ENCODE results near the gene NEK11. TPM values are rescaled to one million over a fixed set of nuclear protein-coding genes. Genes with fewer than 3 reads are reported as not detected.

The NEK11 gene
- polyA plus RNA-seq, 1 of the 3 experiments (the other 2 are of a cell fraction) = 4.7 TPM

DNA sequence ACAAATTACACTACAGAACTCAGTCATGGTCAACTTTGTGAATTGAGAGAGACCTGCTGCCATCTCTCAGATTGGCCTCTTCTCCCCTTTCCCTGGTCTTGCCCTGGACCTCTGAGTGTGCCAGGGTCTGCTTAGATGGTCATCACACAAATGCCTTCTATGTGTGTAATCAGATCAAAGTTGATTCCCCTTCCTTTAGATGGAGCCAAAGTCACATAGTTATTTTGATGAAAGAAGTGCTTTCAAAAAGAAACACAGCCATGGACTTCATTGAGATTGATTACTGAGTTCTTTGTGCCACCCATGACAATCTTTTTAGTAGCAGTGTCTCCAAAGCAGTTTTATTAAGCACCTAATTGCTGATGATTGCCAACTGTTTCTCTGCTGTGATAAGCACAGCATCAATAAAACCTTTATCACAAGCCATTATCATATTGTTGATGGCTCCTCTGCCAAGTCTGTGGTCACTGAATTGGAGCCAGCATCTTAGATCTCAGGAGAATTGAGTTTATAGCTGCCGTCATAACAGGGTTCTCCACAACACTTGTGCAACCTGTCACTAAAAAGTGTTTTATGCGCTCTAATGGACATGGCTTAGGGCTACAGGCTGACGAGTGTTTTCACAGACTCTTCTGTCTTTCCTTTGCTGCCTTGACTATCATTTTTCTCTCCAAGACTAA lies 205.2 kb downstream of the NEK11 start:
- H3K27me3 ChIP-seq (ENCODE audit: insufficient read depth) = no peaks in the 10 kb centered on the region
- TF ChIP-seq SIN3A (IDR thresholded peaks at IDR 0.05; ENCODE audit: borderline replicate concordance, low read depth, low read length) (no peak), CHD2 (IDR thresholded peaks at IDR 0.05; ENCODE audit: low read length, partially characterized antibody) (peak; percentile 59), SMC3 (IDR thresholded peaks at IDR 0.05; ENCODE audit: low read depth, low read length) (0 out of 2 replicates have a peak, but pooled peaks have one; percentile 18), FOSL2 (IDR thresholded peaks at IDR 0.05; ENCODE audit: borderline replicate concordance, low read depth) (no peak), RAD21 (IDR thresholded peaks at IDR 0.05; ENCODE audit: low read length) (peak; percentile 67), RCOR1 (IDR thresholded peaks at IDR 0.05; ENCODE audit: low read length) (peak; percentile 82), EP300 (IDR thresholded peaks at IDR 0.05; ENCODE audit: borderline replicate concordance in 1 of 2, low read depth in 1 of 2, low read length in 1 of 2) (peak in 1 of 2 experiments; percentile 81; a peak in 1 of 4 replicates), GATA2 (CRISPR knock-in tag; IDR thresholded peaks at IDR 0.05) (peak; percentile 85)
- TF ChIP-seq, protein P1, sequence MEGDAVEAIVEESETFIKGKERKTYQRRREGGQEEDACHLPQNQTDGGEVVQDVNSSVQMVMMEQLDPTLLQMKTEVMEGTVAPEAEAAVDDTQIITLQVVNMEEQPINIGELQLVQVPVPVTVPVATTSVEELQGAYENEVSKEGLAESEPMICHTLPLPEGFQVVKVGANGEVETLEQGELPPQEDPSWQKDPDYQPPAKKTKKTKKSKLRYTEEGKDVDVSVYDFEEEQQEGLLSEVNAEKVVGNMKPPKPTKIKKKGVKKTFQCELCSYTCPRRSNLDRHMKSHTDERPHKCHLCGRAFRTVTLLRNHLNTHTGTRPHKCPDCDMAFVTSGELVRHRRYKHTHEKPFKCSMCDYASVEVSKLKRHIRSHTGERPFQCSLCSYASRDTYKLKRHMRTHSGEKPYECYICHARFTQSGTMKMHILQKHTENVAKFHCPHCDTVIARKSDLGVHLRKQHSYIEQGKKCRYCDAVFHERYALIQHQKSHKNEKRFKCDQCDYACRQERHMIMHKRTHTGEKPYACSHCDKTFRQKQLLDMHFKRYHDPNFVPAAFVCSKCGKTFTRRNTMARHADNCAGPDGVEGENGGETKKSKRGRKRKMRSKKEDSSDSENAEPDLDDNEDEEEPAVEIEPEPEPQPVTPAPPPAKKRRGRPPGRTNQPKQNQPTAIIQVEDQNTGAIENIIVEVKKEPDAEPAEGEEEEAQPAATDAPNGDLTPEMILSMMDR (IDR thresholded peaks at IDR 0.05) = peak; percentile 14; the same call in 1 of the 2 replicates
- TF ChIP-seq, protein P2, sequence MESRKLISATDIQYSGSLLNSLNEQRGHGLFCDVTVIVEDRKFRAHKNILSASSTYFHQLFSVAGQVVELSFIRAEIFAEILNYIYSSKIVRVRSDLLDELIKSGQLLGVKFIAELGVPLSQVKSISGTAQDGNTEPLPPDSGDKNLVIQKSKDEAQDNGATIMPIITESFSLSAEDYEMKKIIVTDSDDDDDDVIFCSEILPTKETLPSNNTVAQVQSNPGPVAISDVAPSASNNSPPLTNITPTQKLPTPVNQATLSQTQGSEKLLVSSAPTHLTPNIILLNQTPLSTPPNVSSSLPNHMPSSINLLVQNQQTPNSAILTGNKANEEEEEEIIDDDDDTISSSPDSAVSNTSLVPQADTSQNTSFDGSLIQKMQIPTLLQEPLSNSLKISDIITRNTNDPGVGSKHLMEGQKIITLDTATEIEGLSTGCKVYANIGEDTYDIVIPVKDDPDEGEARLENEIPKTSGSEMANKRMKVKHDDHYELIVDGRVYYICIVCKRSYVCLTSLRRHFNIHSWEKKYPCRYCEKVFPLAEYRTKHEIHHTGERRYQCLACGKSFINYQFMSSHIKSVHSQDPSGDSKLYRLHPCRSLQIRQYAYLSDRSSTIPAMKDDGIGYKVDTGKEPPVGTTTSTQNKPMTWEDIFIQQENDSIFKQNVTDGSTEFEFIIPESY (IDR thresholded peaks at IDR 0.05; ENCODE audit: borderline replicate concordance, low read depth) = no peak
- TF ChIP-seq, protein P3, sequence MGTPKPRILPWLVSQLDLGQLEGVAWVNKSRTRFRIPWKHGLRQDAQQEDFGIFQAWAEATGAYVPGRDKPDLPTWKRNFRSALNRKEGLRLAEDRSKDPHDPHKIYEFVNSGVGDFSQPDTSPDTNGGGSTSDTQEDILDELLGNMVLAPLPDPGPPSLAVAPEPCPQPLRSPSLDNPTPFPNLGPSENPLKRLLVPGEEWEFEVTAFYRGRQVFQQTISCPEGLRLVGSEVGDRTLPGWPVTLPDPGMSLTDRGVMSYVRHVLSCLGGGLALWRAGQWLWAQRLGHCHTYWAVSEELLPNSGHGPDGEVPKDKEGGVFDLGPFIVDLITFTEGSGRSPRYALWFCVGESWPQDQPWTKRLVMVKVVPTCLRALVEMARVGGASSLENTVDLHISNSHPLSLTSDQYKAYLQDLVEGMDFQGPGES (IDR thresholded peaks at IDR 0.05; ENCODE audit: low read depth, low read length) = no peak
- no peak overlapping the region for H2AFZ ChIP-seq (ENCODE audit: low read depth)
- H3K9ac ChIP-seq = no peak overlapping the region
- H3K9me2 ChIP-seq = no peaks in the 10 kb centered on the region
- H3K27ac ChIP-seq (ENCODE audit: low read depth in 2 of 2, low read length in 1 of 2) = peak overlapping the region in 1 of 2 experiments; percentile 78; a peak in 2 of 4 replicates
- no peaks in the 10 kb centered on the region for H3K36me3 ChIP-seq (replicated peaks in 1 of 2; ENCODE audit: control insufficient read depth in 1 of 2, insufficient read depth in 2 of 2, low read length in 1 of 2)
- ChIA-PET CTCF (no interaction called here), POLR2A (no interaction called here)
- H3K4me3 ChIP-seq (ENCODE audit: low read depth in 2 of 2, low read length in 1 of 2) = no peak overlapping the region
- 76% methylated on average over 3 of the region's 3 CpGs for WGBS (ENCODE audit: low lambda C conversion rate)
- no peaks in the 10 kb centered on the region for H3K9me3 ChIP-seq
- DNase-seq = peak; percentile 9
- no peaks in the 10 kb centered on the region for H3F3A ChIP-seq (replicated peaks; ENCODE audit: insufficient read depth)
- H3K4me1 ChIP-seq (ENCODE audit: control insufficient read depth in 1 of 2, insufficient read depth in 2 of 2, low read depth in 1 of 2, low read length in 1 of 2) = peaks cover 0 to 40% of the 10 kb centered on the region in 2 experiments; a peak in 2 of 4 replicates
- H4K20me1 ChIP-seq (ENCODE audit: insufficient read depth) = no peaks in the 10 kb centered on the region
- H3K4me2 ChIP-seq = no peak overlapping the region
- no peaks in the 10 kb centered on the region for H3K79me2 ChIP-seq (ENCODE audit: insufficient read depth)

Data from SK-N-SH (cell line).